Brain microvascular endothelial cell (primary cell): Measurements from ENCODE around the gene CNFN.

Source experiments
- DNase-seq: peaks from one replicate; pipeline ENCODE4 v3.0.0-alpha.2; 2020
- H3K27ac ChIP-seq: fragments of 250-450 bp; sonication (Bioruptor Pico); 2 replicates; pipeline ENCODE4 v1.5.1; 2020; ENCODE audit warnings: mild to moderate bottlenecking, moderate library complexity
- H3K27me3 ChIP-seq: fragments of 250-450 bp; sonication (Bioruptor Pico); replicated peaks from 2 replicates; pipeline ENCODE4 v1.5.1; 2020; ENCODE audit warnings: mild to moderate bottlenecking
- H3K36me3 ChIP-seq: fragments of 250-450 bp; sonication (Bioruptor Pico); replicated peaks from 2 replicates; pipeline ENCODE4 v1.5.1; 2020; ENCODE audit warnings: mild to moderate bottlenecking
- H3K4me3 ChIP-seq: 2 replicates; pipeline ENCODE4 v1.5.1; 2011; ENCODE audit warnings: low read depth, mild to moderate bottlenecking, control low read depth, low read length, moderate library complexity
- CTCF ChIP-seq: IDR thresholded peaks from 2 replicates; pipeline ENCODE4 v1.5.1; 2011; ENCODE audit warnings: low read depth, mild to moderate bottlenecking, moderate library complexity, low read length, control low read depth, inconsistent platforms; ENCODE audit errors: missing control alignments
- in situ Hi-C: cut with HindIII; loops from 2 replicates; pipeline ENCODE4 v1.10.0; 2017; ENCODE audit warnings: low sequenced_read_pairs, low pct_ligation_motif_present

The CNFN gene

GRCh38 chr19:42419309-42419708 lies 29.2 kb upstream of the CNFN start:
- no peaks in the 10 kb centered on the region for H3K27me3 ChIP-seq
- H3K4me3 ChIP-seq: no peak overlapping the region
- in situ Hi-C loops: no loop called here
- no peaks in the 10 kb centered on the region for H3K36me3 ChIP-seq
- TF ChIP-seq CTCF: no peak
- H3K27ac ChIP-seq: no peak overlapping the region
- no peak for DNase-seq

GRCh38 chr19:42412661-42413076 lies 22.6 kb upstream of the CNFN start:
- Histone ChIP-seq H3K36me3 (no peaks in the 10 kb centered on the region), H3K4me3 (no peak overlapping the region), H3K27me3 (no peaks in the 10 kb centered on the region), H3K27ac (no peak overlapping the region)
- in situ Hi-C loops: no loop called here
- DNase-seq: no peak
- no peak for TF ChIP-seq CTCF

- no peak for DNase-seq
- Histone ChIP-seq H3K4me3 (no peak overlapping the region), H3K27ac (no peak overlapping the region), H3K36me3 (no peaks in the 10 kb centered on the region), H3K27me3 (no peaks in the 10 kb centered on the region)
- in situ Hi-C loops: no loop called here
- TF ChIP-seq CTCF: no peak
Observed at GRCh38 chr19:42412227-42412626, 22.1 kb upstream of the CNFN start.

GRCh38 chr19:42411581-42412178 lies 21.6 kb upstream of the CNFN start:
- Histone ChIP-seq H3K36me3 (no peaks in the 10 kb centered on the region), H3K27me3 (no peaks in the 10 kb centered on the region), H3K27ac (no peak overlapping the region), H3K4me3 (no peak overlapping the region)
- DNase-seq: no peak
- in situ Hi-C loops: no loop called here
- TF ChIP-seq CTCF: no peak

- no peaks in the 10 kb centered on the region for H3K27me3 ChIP-seq
- TF ChIP-seq CTCF: no peak
- H3K36me3 ChIP-seq: no peaks in the 10 kb centered on the region
- no peak overlapping the region for H3K4me3 ChIP-seq
- no peak overlapping the region for H3K27ac ChIP-seq
- no peak for DNase-seq
- in situ Hi-C loops: no loop called here
Observed at GRCh38 chr19:42410371-42410770, 20.3 kb upstream of the CNFN start.

- in situ Hi-C loops: no loop called here
- no peaks in the 10 kb centered on the region for H3K36me3 ChIP-seq
- TF ChIP-seq CTCF: no peak
- H3K27me3 ChIP-seq: no peaks in the 10 kb centered on the region
- H3K4me3 ChIP-seq: no peak overlapping the region
- no peak for DNase-seq
- no peak overlapping the region for H3K27ac ChIP-seq
Observed at GRCh38 chr19:42409477-42409876, 19.4 kb upstream of the CNFN start.
